Osteocyte (in vitro differentiated cells): ENCODE measurements around the gene HSD3B7. TPM values are rescaled to one million over a fixed set of nuclear protein-coding genes. Genes with fewer than 3 reads are reported as not detected.

Source experiments
- DNase-seq: peaks from one replicate; pipeline ENCODE4 v3.0.0; 2021; ENCODE audit warnings: mixed read lengths; ENCODE audit not compliant: unreplicated experiment; ENCODE audit errors: extremely low spot score
- H3K27ac Mint-ChIP-seq: one replicate; pipeline ENCODE4 v1.8.0; 2021; ENCODE audit warnings: mild to moderate bottlenecking, mixed read lengths; ENCODE audit not compliant: unreplicated experiment
- H3K27me3 Mint-ChIP-seq: one replicate; pipeline ENCODE4 v1.8.0; 2021; ENCODE audit warnings: mixed read lengths; ENCODE audit not compliant: unreplicated experiment
- H3K36me3 Mint-ChIP-seq: one replicate; pipeline ENCODE4 v1.8.0; 2021; ENCODE audit warnings: mixed read lengths; ENCODE audit not compliant: unreplicated experiment
- H3K4me1 Mint-ChIP-seq: one replicate; pipeline ENCODE4 v1.8.0; 2021; ENCODE audit warnings: mixed read lengths; ENCODE audit not compliant: unreplicated experiment
- H3K4me3 Mint-ChIP-seq: one replicate; pipeline ENCODE4 v1.8.0; 2021; ENCODE audit warnings: mild to moderate bottlenecking, moderate library complexity, mixed read lengths; ENCODE audit not compliant: unreplicated experiment
- H3K9me3 Mint-ChIP-seq: one replicate; pipeline ENCODE4 v1.8.0; 2021; ENCODE audit warnings: mixed read lengths; ENCODE audit not compliant: unreplicated experiment
- total RNA-seq: library from RNA; stranded (reverse); gene quantifications from 2 replicates; pipeline ENCODE4 v1.2.1, GENCODE V29; 2021
- TF ChIP-seq, protein P1 (sequence below): fragments of 200-600 bp; sonication (generic); IDR thresholded peaks from 2 replicates; pipeline ENCODE4 v1.5.0; 2021; ENCODE audit warnings: antibody characterized with exemption, mild to moderate bottlenecking, moderate library complexity

HSD3B7 gene
- total RNA-seq, 1 donor from 2014 or later, result 7.6 TPM

DNA sequence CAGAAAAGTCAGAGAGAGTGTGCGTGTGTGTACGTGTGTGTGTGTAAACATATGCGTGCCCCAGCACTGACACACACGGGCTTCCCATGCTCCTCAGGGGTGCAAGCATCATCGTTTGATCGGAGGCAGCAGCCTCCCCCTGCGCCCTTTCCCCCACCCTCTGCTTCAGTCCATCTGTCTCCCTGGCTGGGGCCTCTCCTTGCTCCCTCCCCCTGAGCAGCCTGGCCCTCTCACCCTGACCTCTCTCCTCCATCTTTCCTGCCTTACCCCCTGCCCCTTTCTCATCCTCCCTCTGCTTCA is 21.0 kb downstream of the HSD3B7 start:
- Mint-ChIP-seq H3K4me3 (no peak overlapping the region), H3K27me3 (no peaks in the 10 kb centered on the region), H3K36me3 (no peaks in the 10 kb centered on the region), H3K4me1 (peaks cover 8% of the 10 kb centered on the region), H3K9me3 (no peaks in the 10 kb centered on the region), H3K27ac (no peak overlapping the region)
- TF ChIP-seq, protein P1, sequence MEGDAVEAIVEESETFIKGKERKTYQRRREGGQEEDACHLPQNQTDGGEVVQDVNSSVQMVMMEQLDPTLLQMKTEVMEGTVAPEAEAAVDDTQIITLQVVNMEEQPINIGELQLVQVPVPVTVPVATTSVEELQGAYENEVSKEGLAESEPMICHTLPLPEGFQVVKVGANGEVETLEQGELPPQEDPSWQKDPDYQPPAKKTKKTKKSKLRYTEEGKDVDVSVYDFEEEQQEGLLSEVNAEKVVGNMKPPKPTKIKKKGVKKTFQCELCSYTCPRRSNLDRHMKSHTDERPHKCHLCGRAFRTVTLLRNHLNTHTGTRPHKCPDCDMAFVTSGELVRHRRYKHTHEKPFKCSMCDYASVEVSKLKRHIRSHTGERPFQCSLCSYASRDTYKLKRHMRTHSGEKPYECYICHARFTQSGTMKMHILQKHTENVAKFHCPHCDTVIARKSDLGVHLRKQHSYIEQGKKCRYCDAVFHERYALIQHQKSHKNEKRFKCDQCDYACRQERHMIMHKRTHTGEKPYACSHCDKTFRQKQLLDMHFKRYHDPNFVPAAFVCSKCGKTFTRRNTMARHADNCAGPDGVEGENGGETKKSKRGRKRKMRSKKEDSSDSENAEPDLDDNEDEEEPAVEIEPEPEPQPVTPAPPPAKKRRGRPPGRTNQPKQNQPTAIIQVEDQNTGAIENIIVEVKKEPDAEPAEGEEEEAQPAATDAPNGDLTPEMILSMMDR, result no peak
- no peak for DNase-seq

DNA sequence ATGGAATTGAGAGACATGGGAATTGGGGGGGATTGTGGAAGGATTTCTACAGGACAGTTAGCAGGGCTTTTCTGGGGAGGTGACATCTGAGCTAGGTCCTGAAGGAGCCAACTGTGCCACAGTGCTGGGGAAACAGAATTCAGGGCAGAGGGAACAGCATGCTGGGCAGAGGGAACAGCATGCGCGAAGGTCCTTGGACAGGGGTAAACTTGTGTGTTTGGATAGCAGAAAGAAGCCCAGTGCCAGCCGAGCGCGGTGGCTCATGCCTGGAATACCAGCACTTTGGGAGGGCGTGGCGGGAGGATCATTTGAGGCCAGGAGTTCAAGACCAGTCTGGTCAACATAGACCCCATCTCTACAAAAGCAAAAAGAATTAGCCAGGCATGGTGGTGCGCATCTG is 21.6 kb downstream of the HSD3B7 start:
- Mint-ChIP-seq H3K4me1 (peaks cover 10% of the 10 kb centered on the region), H3K9me3 (no peaks in the 10 kb centered on the region), H3K36me3 (no peaks in the 10 kb centered on the region), H3K27ac (no peak overlapping the region), H3K4me3 (no peak overlapping the region), H3K27me3 (peaks cover 4% of the 10 kb centered on the region)
- TF ChIP-seq, protein P1, result no peak
- DNase-seq, result no peak

DNA sequence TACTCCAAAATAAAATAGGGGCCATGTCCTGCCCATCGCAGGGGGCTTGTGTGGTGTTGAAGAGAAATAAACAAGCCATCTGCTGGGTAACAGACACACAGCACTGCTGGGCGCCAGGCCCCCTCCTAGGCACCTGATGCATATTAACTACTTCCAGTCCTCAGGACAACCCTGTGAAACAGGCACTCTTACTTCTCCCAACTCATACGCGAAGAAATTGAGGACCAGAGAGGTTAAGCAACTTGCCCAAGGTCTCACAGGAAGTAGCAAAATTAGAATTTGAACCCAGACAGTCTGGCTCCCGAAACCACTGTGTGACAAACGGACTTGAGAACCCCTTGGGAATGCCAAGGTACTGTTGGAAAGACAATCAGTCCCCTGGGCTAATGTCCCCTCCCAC is 22.7 kb downstream of the HSD3B7 start:
- TF ChIP-seq, protein P1, result no peak
- Mint-ChIP-seq H3K4me3 (no peak overlapping the region), H3K9me3 (no peaks in the 10 kb centered on the region), H3K27ac (no peak overlapping the region), H3K36me3 (no peaks in the 10 kb centered on the region), H3K4me1 (peaks cover 10% of the 10 kb centered on the region), H3K27me3 (peaks cover 10% of the 10 kb centered on the region)
- no peak for DNase-seq

DNA sequence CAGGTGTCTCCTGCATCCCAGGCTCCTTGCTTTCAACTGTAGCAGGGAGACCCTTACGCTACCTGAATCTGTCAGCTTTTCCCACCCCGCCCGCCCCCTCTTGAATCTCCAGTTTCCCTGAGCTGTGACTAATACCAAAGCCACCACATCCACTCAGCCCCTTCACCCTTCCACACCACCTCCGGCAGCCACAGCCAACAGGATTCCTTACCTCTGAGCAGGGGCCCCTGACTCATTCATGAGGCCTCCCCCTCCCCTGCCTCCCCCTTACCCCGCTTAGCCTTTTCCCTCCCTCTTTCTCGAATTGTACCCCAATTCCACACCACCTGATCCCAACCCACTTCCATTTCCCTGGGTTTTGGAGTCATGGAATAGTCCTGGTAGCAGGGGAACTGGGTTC is 23.1 kb downstream of the HSD3B7 start:
- no peaks in the 10 kb centered on the region for H3K9me3 Mint-ChIP-seq
- H3K4me3 Mint-ChIP-seq, result no peak overlapping the region
- no peak for DNase-seq
- peaks cover 10% of the 10 kb centered on the region for H3K4me1 Mint-ChIP-seq
- TF ChIP-seq, protein P1, result no peak
- no peak overlapping the region for H3K27ac Mint-ChIP-seq
- peaks cover 10% of the 10 kb centered on the region for H3K27me3 Mint-ChIP-seq
- H3K36me3 Mint-ChIP-seq, result no peaks in the 10 kb centered on the region

DNA sequence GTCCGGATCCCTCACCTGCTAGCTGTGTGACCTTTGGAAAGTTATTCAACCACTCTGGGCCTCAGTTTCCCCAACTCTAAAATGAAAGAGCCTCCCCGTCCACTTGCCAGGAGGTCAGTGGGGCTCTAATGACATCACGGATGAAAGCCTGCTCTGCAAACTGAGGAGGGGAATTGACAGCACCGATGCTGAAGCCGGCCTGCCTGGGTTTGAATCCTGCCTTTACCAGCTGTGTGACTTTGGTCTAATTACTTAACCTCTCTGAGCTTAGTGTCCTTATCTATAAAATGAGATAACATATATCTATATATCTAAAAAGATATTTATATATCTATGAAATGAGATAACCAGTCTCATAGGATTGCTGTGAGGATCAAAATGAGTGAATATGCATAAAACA is 23.5 kb downstream of the HSD3B7 start:
- H3K27me3 Mint-ChIP-seq, result peaks cover 13% of the 10 kb centered on the region

More for the DNA sequence above, 23.5 kb downstream of the HSD3B7 start:
- Mint-ChIP-seq H3K27ac (no peak overlapping the region), H3K9me3 (no peaks in the 10 kb centered on the region), H3K36me3 (no peaks in the 10 kb centered on the region), H3K4me3 (no peak overlapping the region), H3K4me1 (peaks cover 10% of the 10 kb centered on the region)
- TF ChIP-seq, protein P1, result no peak
- no peak for DNase-seq
